Colonic mucosa (tissue), 4 donors: ENCODE results near the gene PIGO. TPM values are rescaled to one million over a fixed set of nuclear protein-coding genes. Genes with fewer than 3 reads are reported as not detected.

Source experiments
- DNase-seq: peaks from one replicate; pipeline ENCODE4 v3.0.0-alpha.2; 2020
- H3K27ac ChIP-seq: fragments of 200-600 bp; one replicate; pipeline ENCODE4 v1.8.0; 2021
- H3K27me3 ChIP-seq: fragments of 200-600 bp; one replicate; pipeline ENCODE4 v1.8.0; 2021
- H3K36me3 ChIP-seq: fragments of 200-600 bp; one replicate; pipeline ENCODE4 v1.8.0; 2021
- H3K4me1 ChIP-seq: fragments of 200-600 bp; one replicate; pipeline ENCODE4 v1.8.0; 2021; ENCODE audit warnings: mild to moderate bottlenecking
- H3K4me3 ChIP-seq: fragments of 200-600 bp; one replicate; pipeline ENCODE4 v1.8.0; 2021
- H3K9ac ChIP-seq, 2 donors: one replicate each; pipeline ENCODE4 v1.7.0; 2013; ENCODE audit warnings: control low read depth in 2 of 2, low read depth in 2 of 2, low read length in 2 of 2
- H3K9me3 ChIP-seq: fragments of 200-600 bp; one replicate; pipeline ENCODE4 v1.8.0; 2021
- CTCF ChIP-seq: fragments of 200-600 bp; IDR thresholded peaks from one replicate; pipeline ENCODE4 v1.8.0; 2022; ENCODE audit warnings: antibody characterized with exemption, mild to moderate bottlenecking
- intact Hi-C: fragments of 100-400 bp; cut with DNase I; formaldehyde crosslinking; loops from one replicate; pipeline ENCODE4 v1.14.1; 2022
- total RNA-seq, 2 donors: library from RNA; stranded (reverse); fragmentation: NEBNext Ultra II Directional in 1 of 2; extraction: Animal tissue kit (Norgen Biotek cat#: 25700) in 1 of 2; gene quantifications; one replicate each; pipeline ENCODE4 v1.2.1, GENCODE V29; 2021
- donor health status: healthy.
- donor health status: DM: no; HTN: no; CAD: no.
- donor health status: DM: no; HTN: no; CAD: no.

PIGO gene
- total RNA-seq, 2 donors from 2014 or later: 27.6 to 51.3 TPM

GRCh38 chr9:35074791-35075190, 21.6 kb downstream of the PIGO start:
- TF ChIP-seq CTCF: no peak
- H3K4me1 ChIP-seq: peaks cover 15% of the 10 kb centered on the region
- H3K9me3 ChIP-seq: no peaks in the 10 kb centered on the region
- DNase-seq: no peak
- intact Hi-C loops: no loop called here
- H3K27me3 ChIP-seq: no peaks in the 10 kb centered on the region
- H3K27ac ChIP-seq: no peak overlapping the region
- H3K4me3 ChIP-seq: no peak overlapping the region
- H3K9ac ChIP-seq: no peak overlapping the region
- H3K36me3 ChIP-seq: no peaks in the 10 kb centered on the region

GRCh38 chr9:35074141-35074540, 22.2 kb downstream of the PIGO start:
- no peak for TF ChIP-seq CTCF
- no peaks in the 10 kb centered on the region for H3K36me3 ChIP-seq
- no peak overlapping the region for H3K9ac ChIP-seq
- H3K4me1 ChIP-seq: peaks cover 14% of the 10 kb centered on the region
- no peaks in the 10 kb centered on the region for H3K9me3 ChIP-seq
- no peak overlapping the region for H3K27ac ChIP-seq
- no peak overlapping the region for H3K4me3 ChIP-seq
- intact Hi-C loops: no loop called here
- no peak for DNase-seq
- no peaks in the 10 kb centered on the region for H3K27me3 ChIP-seq

- no peaks in the 10 kb centered on the region for H3K27me3 ChIP-seq
- no peak for DNase-seq
- H3K36me3 ChIP-seq: no peaks in the 10 kb centered on the region
- peaks cover 15% of the 10 kb centered on the region for H3K4me1 ChIP-seq
- H3K9ac ChIP-seq: no peak overlapping the region
- H3K9me3 ChIP-seq: no peaks in the 10 kb centered on the region
- no peak overlapping the region for H3K4me3 ChIP-seq
- intact Hi-C loops: no loop called here
- no peak for TF ChIP-seq CTCF
- H3K27ac ChIP-seq: peak overlapping the region; percentile 100
Measured at GRCh38 chr9:35073279-35073612, 23.1 kb downstream of the PIGO start.

- H3K27me3 ChIP-seq: no peaks in the 10 kb centered on the region
- peak within 1 kb of the TSS; percentile 99 for H3K4me3 ChIP-seq
- peak; percentile 98 for DNase-seq
- peaks cover 15% of the 10 kb centered on the region for H3K4me1 ChIP-seq
- intact Hi-C loops: no loop called here
- TF ChIP-seq CTCF: no peak
- H3K9me3 ChIP-seq: no peaks in the 10 kb centered on the region
- peak within 1 kb of the TSS; percentile 100 for H3K27ac ChIP-seq
- peaks cover 3% of the 10 kb centered on the region for H3K36me3 ChIP-seq
- H3K9ac ChIP-seq: peak within 1 kb of the TSS; percentile 76 to 97
Measured at GRCh38 chr9:35072461-35073278, 23.7 kb downstream of the PIGO start, which contains the start of gene VCP. Gene VCP (minus strand): TSS chr9:35072625. CDS start chr9:35072353, 272 bp downstream.

- DNase-seq: peak; percentile 80
- peak; percentile 13 for TF ChIP-seq CTCF
- peaks cover 15% of the 10 kb centered on the region for H3K4me1 ChIP-seq
- no peaks in the 10 kb centered on the region for H3K9me3 ChIP-seq
- peaks cover 11% of the 10 kb centered on the region for H3K36me3 ChIP-seq
- H3K9ac ChIP-seq: peak overlapping the region; percentile 76 to 97
- intact Hi-C loops: no loop called here
- H3K27ac ChIP-seq: peak overlapping the region; percentile 100
- H3K27me3 ChIP-seq: no peaks in the 10 kb centered on the region
- H3K4me3 ChIP-seq: peak overlapping the region; percentile 99
Measured at GRCh38 chr9:35071814-35072460, 24.5 kb downstream of the PIGO start.
